Stimulated activated memory B cell treated with anti-CD40 and anti-IgM and Interleukin-4, amounts not matched to agents 10 μg/mL and 1 μg/mL and 100 μg/mL, for 72 hours (primary cell): ENCODE results near the gene TMIGD3.
A peak's percentile ranks its signal among the peaks of the same experiment; 100 is the strongest.

ENCODE experiments used
- ATAC-seq: fragments of 150-1000 bp; cut with Tn5 transposase; 2 replicates; pipeline ENCODE4 v1.10.0; 2021
- H3K27ac Mint-ChIP-seq: one replicate; pipeline ENCODE4 v1.8.0; 2022; ENCODE audit warnings: mild to moderate bottlenecking, mixed read lengths
- H3K27me3 Mint-ChIP-seq: one replicate; pipeline ENCODE4 v1.8.0; 2022; ENCODE audit warnings: mixed read lengths
- H3K36me3 Mint-ChIP-seq: one replicate; pipeline ENCODE4 v1.8.0; 2022; ENCODE audit warnings: mixed read lengths
- H3K4me1 Mint-ChIP-seq: one replicate; pipeline ENCODE4 v1.8.0; 2022; ENCODE audit warnings: mixed read lengths
- H3K4me3 Mint-ChIP-seq: one replicate; pipeline ENCODE4 v1.8.0; 2022; ENCODE audit warnings: mild to moderate bottlenecking, moderate library complexity, mixed read lengths
- H3K9me3 Mint-ChIP-seq: one replicate; pipeline ENCODE4 v1.8.0; 2022; ENCODE audit warnings: mixed read lengths

Gene TMIGD3

DNA sequence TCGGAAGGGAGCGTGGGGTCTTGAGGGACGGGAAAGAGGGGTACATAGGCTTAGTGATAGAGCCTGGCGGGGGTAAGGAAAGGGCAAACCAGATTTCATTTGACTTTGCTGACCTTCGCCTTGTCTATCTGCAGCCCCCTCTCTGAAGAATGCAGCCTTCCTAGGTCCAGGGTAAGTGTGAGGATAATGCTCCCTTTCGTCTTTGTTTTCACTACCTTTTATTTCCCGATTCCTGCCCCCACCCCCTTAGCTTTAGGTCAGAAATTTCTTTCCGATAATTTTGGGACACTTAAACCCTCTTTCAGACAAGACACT is 53.8 kb downstream of the TMIGD3 start:
- Mint-ChIP-seq H3K9me3 (no peaks in the 10 kb centered on the region), H3K4me3 (peak overlapping the region; percentile 100), H3K36me3 (peaks cover 38% of the 10 kb centered on the region), H3K27me3 (no peaks in the 10 kb centered on the region), H3K4me1 (peaks cover 66% of the 10 kb centered on the region), H3K27ac (peak overlapping the region; percentile 99)
- no peak for ATAC-seq

DNA sequence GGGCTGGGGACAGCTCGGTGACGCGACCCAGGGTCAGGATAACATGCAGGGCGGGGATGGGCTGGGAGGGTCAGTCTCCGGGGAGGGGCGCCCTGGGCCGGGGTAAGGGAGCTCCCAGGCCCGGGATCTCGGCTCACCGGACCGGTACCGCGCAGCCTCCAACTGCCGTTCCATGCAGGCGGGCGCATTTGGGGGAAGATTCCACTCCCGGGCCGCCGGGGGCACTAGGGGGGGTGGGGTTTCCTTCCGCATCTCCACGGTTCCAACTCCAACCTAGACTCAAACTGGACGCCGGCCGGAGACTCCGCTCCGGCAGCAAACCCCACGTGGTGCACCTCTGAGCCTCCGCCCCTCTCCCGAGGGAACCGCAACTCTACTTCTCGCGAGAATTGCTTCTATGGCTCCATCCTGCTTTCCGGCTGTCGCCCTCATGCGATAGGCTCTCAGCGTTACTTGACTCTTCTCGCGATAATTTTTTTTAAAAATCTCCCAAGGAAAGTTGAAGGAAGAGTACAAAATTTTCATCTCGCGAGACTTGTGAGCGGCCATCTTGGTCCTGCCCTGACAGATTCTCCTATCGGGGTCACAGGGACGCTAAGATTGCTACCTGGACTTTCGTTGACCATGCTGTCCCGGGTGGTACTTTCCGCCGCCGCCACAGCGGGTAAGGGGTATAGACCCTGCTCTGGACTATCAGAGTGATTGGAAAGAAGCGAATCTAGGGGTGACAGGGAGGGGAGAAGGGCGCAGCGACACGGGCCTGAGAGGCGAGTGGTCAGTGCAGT is 54.3 kb downstream of the TMIGD3 start, which contains the start of the genes ATP5PB and WDR77:
ATP5PB (plus strand) TSS at position 547 of the 785 bp plus-strand sequence; CDS start at position 625, 78 bp downstream.
WDR77 (minus strand) TSS at position 339 of the 785 bp plus-strand sequence; CDS start at position 252, 87 bp downstream.
- ATAC-seq = peak; percentile 97
- Mint-ChIP-seq H3K27me3 (no peaks in the 10 kb centered on the region), H3K27ac (peak within 1 kb of the TSS; percentile 99), H3K4me1 (peaks cover 67% of the 10 kb centered on the region), H3K36me3 (peaks cover 38% of the 10 kb centered on the region), H3K4me3 (peak within 1 kb of the TSS; percentile 100), H3K9me3 (no peaks in the 10 kb centered on the region)

GRCh38 chr1:111448482-111448917 is 54.9 kb downstream of the TMIGD3 start:
- peaks cover 67% of the 10 kb centered on the region for H3K4me1 Mint-ChIP-seq
- ATAC-seq = peak; percentile 68
- H3K36me3 Mint-ChIP-seq = peaks cover 42% of the 10 kb centered on the region
- H3K27me3 Mint-ChIP-seq = no peaks in the 10 kb centered on the region
- peak overlapping the region; percentile 100 for H3K4me3 Mint-ChIP-seq
- H3K27ac Mint-ChIP-seq = peak overlapping the region; percentile 99
- H3K9me3 Mint-ChIP-seq = no peaks in the 10 kb centered on the region

DNA sequence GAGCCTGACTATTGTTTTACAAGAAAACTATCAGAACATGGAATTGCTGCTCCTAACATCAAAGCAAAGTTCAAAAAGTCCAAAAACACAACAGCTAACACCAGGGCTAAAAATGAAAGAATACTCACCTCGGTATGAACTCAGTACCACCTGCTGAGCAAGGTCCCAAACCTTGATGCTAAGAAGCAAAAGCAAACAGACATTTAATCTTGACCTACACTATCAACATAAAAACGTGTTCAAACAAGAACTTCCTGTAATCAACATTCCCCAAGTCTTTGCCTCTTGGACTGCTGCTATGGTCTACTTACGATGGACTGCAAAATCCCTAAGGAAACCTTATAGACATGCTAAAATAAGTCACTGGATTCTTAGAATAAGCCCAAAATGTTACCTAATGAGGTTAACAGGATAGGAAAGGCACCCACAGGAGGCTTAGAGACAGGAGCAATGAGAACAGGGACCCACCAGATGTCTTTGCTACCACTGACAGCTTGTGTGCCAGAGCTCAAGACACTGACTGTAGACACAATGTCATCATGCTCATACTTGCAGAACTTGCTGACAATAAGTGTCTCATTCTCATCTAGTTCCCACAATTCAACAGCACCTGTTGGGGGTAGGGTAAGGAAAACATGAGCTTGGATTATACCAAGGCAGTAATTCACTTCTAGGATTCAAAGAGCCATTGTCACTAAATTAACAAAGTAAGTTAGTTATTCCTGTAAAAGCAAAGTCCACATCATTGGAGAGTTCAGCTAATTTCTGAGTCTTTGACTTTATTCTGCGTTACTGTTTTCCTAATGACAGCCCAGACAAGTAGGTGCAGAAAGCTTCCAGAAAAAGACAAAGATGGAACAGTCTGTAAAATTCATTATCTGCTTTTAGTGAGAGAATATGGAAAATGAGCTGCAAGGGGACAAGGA is 56.2 kb downstream of the TMIGD3 start:
- no peak for ATAC-seq
- peak overlapping the region; percentile 99 for H3K27ac Mint-ChIP-seq
- H3K4me3 Mint-ChIP-seq = peak overlapping the region; percentile 100
- H3K27me3 Mint-ChIP-seq = no peaks in the 10 kb centered on the region
- peaks cover 69% of the 10 kb centered on the region for H3K4me1 Mint-ChIP-seq
- H3K36me3 Mint-ChIP-seq = peaks cover 53% of the 10 kb centered on the region
- no peaks in the 10 kb centered on the region for H3K9me3 Mint-ChIP-seq

GRCh38 chr1:111446546-111446945 is 56.9 kb downstream of the TMIGD3 start:
- Mint-ChIP-seq H3K36me3 (peaks cover 52% of the 10 kb centered on the region), H3K9me3 (no peaks in the 10 kb centered on the region), H3K27ac (peak overlapping the region; percentile 99), H3K27me3 (no peaks in the 10 kb centered on the region), H3K4me1 (peaks cover 68% of the 10 kb centered on the region), H3K4me3 (no peak overlapping the region)
- ATAC-seq = no peak

DNA sequence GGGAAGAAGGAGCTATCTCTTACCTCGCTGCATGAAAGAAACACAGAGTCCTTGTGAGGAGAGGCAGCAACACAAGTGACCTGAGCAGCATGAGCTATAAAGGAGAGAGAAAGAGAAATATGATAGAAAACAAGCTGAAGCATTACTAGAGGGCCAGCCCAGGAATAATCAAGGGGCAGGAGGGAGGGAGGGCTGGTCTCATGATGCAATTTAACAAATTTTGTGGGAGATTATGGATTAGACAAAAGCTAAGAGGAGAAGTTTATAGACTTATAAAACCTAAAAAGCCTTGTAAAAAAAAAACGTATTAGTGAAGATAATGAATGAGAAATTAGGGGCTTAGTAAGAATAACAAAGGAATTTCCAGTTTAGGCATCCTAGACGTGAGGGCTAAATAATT is 59.4 kb downstream of the TMIGD3 start:
- Mint-ChIP-seq H3K27me3 (no peaks in the 10 kb centered on the region), H3K4me1 (peaks cover 48% of the 10 kb centered on the region), H3K36me3 (peaks cover 60% of the 10 kb centered on the region), H3K4me3 (no peak overlapping the region), H3K27ac (peak overlapping the region; percentile 9), H3K9me3 (no peaks in the 10 kb centered on the region)
- no peak for ATAC-seq

GRCh38 chr1:111442457-111442856 is 61.0 kb downstream of the TMIGD3 start:
- Mint-ChIP-seq H3K4me1 (peaks cover 36% of the 10 kb centered on the region), H3K27ac (peak overlapping the region; percentile 57), H3K36me3 (peaks cover 62% of the 10 kb centered on the region), H3K27me3 (no peaks in the 10 kb centered on the region), H3K4me3 (no peak overlapping the region), H3K9me3 (no peaks in the 10 kb centered on the region)
- ATAC-seq = peak; percentile 64

- H3K36me3 Mint-ChIP-seq = peaks cover 60% of the 10 kb centered on the region
- ATAC-seq = peak; percentile 77
- no peaks in the 10 kb centered on the region for H3K9me3 Mint-ChIP-seq
- no peak overlapping the region for H3K4me3 Mint-ChIP-seq
- peak overlapping the region; percentile 57 for H3K27ac Mint-ChIP-seq
- no peaks in the 10 kb centered on the region for H3K27me3 Mint-ChIP-seq
- peaks cover 28% of the 10 kb centered on the region for H3K4me1 Mint-ChIP-seq
Observed at GRCh38 chr1:111441573-111442192, 61.8 kb downstream of the TMIGD3 start.

DNA sequence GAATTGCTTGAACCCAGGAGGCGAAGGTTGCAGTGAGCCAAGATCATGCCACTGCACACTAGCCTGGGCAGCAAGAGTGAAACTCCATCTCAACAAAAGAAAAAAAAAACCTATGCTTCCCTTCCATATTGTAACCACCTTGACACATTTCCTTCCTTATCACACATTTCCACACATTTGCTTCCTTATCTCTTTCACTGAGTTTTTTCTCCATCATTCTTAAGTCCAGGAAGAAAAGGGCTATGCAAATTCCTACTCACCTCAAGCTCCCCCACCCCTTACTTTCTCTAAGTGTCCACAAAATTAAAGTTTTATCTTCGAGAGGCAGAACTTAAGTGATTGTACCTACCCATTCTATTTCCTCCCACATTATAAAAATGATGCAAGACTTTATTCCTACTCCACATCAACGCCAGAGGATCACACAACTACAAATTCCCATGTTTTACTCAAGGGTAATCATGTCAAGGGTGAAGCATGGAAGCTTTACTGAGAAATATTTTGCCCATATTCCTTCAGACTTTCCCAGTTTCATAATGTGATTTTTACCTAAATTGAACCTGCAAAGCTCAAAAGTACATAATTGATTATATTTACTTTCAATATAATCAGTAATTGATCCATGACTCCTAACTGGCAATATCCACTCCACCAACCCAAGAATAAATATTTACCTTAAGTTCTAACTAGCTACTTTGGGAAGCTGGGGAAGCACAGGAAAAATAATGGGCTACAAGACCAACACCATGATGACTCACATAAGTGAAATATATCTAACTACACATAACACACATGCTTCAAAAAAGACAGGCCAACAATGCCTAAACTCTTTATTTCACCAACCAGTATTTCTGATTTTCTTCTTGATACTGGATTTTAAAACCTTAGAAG is 63.7 kb downstream of the TMIGD3 start:
- Mint-ChIP-seq H3K4me1 (peaks cover 21% of the 10 kb centered on the region), H3K9me3 (no peaks in the 10 kb centered on the region), H3K27me3 (no peaks in the 10 kb centered on the region), H3K27ac (peak overlapping the region; percentile 7), H3K36me3 (peaks cover 52% of the 10 kb centered on the region), H3K4me3 (no peak overlapping the region)
- ATAC-seq = no peak

- H3K27ac Mint-ChIP-seq = no peak overlapping the region
Observed at GRCh38 chr1:111436726-111437125, 66.7 kb downstream of the TMIGD3 start.

More at GRCh38 chr1:111436726-111437125, 66.7 kb downstream of the TMIGD3 start:
- H3K27me3 Mint-ChIP-seq = no peaks in the 10 kb centered on the region
- no peak for ATAC-seq
- peaks cover 1% of the 10 kb centered on the region for H3K4me1 Mint-ChIP-seq
- H3K4me3 Mint-ChIP-seq = no peak overlapping the region
- peaks cover 24% of the 10 kb centered on the region for H3K36me3 Mint-ChIP-seq
- no peaks in the 10 kb centered on the region for H3K9me3 Mint-ChIP-seq
